ENCODE measurements around the gene FABP6. TPM values are rescaled to one million over a fixed set of nuclear protein-coding genes. Genes with fewer than 3 reads are reported as not detected.
A peak's percentile ranks its signal among the peaks of the same experiment; 100 is the strongest.

Gene FABP6
- total and polyA plus RNA-seq, 9 of the 15 experiments (the other 6 are each of a cell fraction or from before 2014, with no cell fraction given), result 0.11 to 0.33 (median 0.21) TPM; not detected in 4

GRCh38 chr5:160197341-160198144 lies 31.8 kb upstream of the FABP6 start (continued):
- 0 out of 2 replicates have a peak, but pooled peaks have one; percentile 6 for TF ChIP-seq DEAF1 (CRISPR knock-in tag; IDR thresholded peaks at IDR 0.05)
- TF ChIP-seq HDGF (IDR thresholded peaks at IDR 0.05), result peak; percentile 77; the same call in 1 of the 2 replicates
- TF ChIP-seq GATA2 (CRISPR knock-in tag; IDR thresholded peaks at IDR 0.05), result peak; percentile 78
- TF ChIP-seq ZNF311 (CRISPR knock-in tag; IDR thresholded peaks at IDR 0.05), result no peak
- no peak for TF ChIP-seq GMEB1 (CRISPR knock-in tag; IDR thresholded peaks at IDR 0.05)
- TF ChIP-seq MTA1 (IDR thresholded peaks at IDR 0.05; ENCODE audit: borderline replicate concordance), result peak; percentile 93
- no peak for TF ChIP-seq ATF6 (CRISPR knock-in tag; IDR thresholded peaks at IDR 0.05)
- TF ChIP-seq SPI1 (IDR thresholded peaks at IDR 0.05; ENCODE audit: borderline replicate concordance, low read depth, low read length), result peak; percentile 59; the same call in 1 of the 2 replicates
- no peak for TF ChIP-seq GABPB2 (CRISPR knock-in tag; conservative IDR thresholded peaks at IDR 0.05)
- peak; percentile 45; the same call in 1 of the 2 replicates for TF ChIP-seq ZNF239 (CRISPR knock-in tag; IDR thresholded peaks at IDR 0.05)
- TF ChIP-seq ARID3B (CRISPR knock-in tag; IDR thresholded peaks at IDR 0.05; ENCODE audit: borderline replicate concordance), result 0 out of 2 replicates have a peak, but pooled peaks have one; percentile 38
- peak; percentile 91 for TF ChIP-seq ZEB2 (IDR thresholded peaks at IDR 0.05)
- TF ChIP-seq E2F8 (IDR thresholded peaks at IDR 0.05; ENCODE audit: low read depth, partially characterized antibody), result peak; percentile 74
- peak; percentile 85 to 86 for TF ChIP-seq FOXK2 (conservative IDR thresholded peaks at IDR 0.05 in 1 of 2, IDR thresholded peaks at IDR 0.05 in 1 of 2; ENCODE audit: low read depth in 2 of 2)
- TF ChIP-seq ZKSCAN1 (IDR thresholded peaks at IDR 0.05; ENCODE audit: low read depth, low read length), result peak; percentile 19
- no peak for TF ChIP-seq ESRRB (CRISPR knock-in tag; IDR thresholded peaks at IDR 0.05; ENCODE audit: borderline replicate concordance)

Data from K562 (cell line).